IMR-90 (cell line): ENCODE measurements around the gene KCTD16. TPM values are rescaled to one million over a fixed set of nuclear protein-coding genes. Genes with fewer than 3 reads are reported as not detected.

Experiments used
- ATAC-seq: fragments of 200-7000 bp; cut with Tn5 transposase; 2 replicates; pipeline ENCODE4 v1.9.1; 2020; ENCODE audit warnings: low read depth, mild to moderate bottlenecking, moderate library complexity
- BruUV-seq: library from RNA; stranded (reverse); fragments of 400-500 nt; replicated peaks from 2 replicates; lab custom pipeline; 2021; lab: Mats Ljungman, UMichigan
- CTCF ChIA-PET: fragments of 300-600 bp; formaldehyde crosslinking; extraction: SDS; loops from one replicate; lab custom pipeline; 2021; ENCODE audit warnings: antibody characterized with exemption; lab: Yijun Ruan, JAX
- POLR2A ChIA-PET: fragments of 300-600 bp; sonication (Branson Sonifier 250); formaldehyde crosslinking; loops from one replicate; lab custom pipeline; 2022; ENCODE audit warnings: antibody characterized with exemption; ENCODE audit not compliant: unreplicated experiment; lab: Charles Lee
- DNase-seq: peaks from one replicate; pipeline ENCODE4 v3.0.0; 2013
- H2AFZ ChIP-seq: replicated peaks from 2 replicates; pipeline ENCODE3; 2013; ENCODE audit warnings: low read length, mild to moderate bottlenecking; ENCODE audit not compliant: poor library complexity
- H2AK5ac ChIP-seq: 2 replicates; pipeline ENCODE4 v1.6.1; 2013; ENCODE audit warnings: low read depth, low read length, inconsistent platforms
- H2AK9ac ChIP-seq: replicated peaks from 2 replicates; pipeline ENCODE3; 2013; ENCODE audit warnings: mild to moderate bottlenecking, low read depth, low read length, moderate library complexity; ENCODE audit not compliant: poor library complexity
- H2BK120ac ChIP-seq: 2 replicates; pipeline ENCODE4 v1.6.1; 2013; ENCODE audit warnings: low read depth, low read length, inconsistent platforms
- H2BK15ac ChIP-seq: 3 replicates; pipeline ENCODE4 v1.6.1; 2013; ENCODE audit warnings: low read depth, low read length, inconsistent platforms
- H2BK20ac ChIP-seq: 2 replicates; pipeline ENCODE4 v1.6.1; 2013; ENCODE audit warnings: low read depth, mild to moderate bottlenecking, inconsistent platforms, low read length, moderate library complexity
- H2BK5ac ChIP-seq: 2 replicates; pipeline ENCODE4 v1.6.1; 2013; ENCODE audit warnings: mild to moderate bottlenecking, low read depth, low read length, inconsistent platforms; ENCODE audit not compliant: poor library complexity, severe bottlenecking
- H3K14ac ChIP-seq: replicated peaks from 2 replicates; pipeline ENCODE4 v1.6.1; 2013; ENCODE audit warnings: low read depth, low read length, inconsistent platforms
- H3K18ac ChIP-seq: 2 replicates; pipeline ENCODE4 v1.6.1; 2013; ENCODE audit warnings: low read depth, low read length, control low read depth
- H3K23ac ChIP-seq: 2 replicates; pipeline ENCODE4 v1.6.1; 2013; ENCODE audit warnings: low read depth, low read length, inconsistent platforms
- H3K27ac ChIP-seq: 2 replicates; pipeline ENCODE4 v1.5.1; 2013; ENCODE audit warnings: mild to moderate bottlenecking, control low read depth, low read length; ENCODE audit not compliant: insufficient read depth
- H3K27me3 ChIP-seq: 2 replicates; pipeline ENCODE4 v1.6.1; 2013; ENCODE audit warnings: low read length; ENCODE audit not compliant: control insufficient read depth, insufficient read depth
- H3K36me3 ChIP-seq: 2 replicates; pipeline ENCODE4 v1.6.1; 2013; ENCODE audit warnings: low read length, mixed read lengths; ENCODE audit not compliant: control insufficient read depth, insufficient read depth
- H3K4ac ChIP-seq: 2 replicates; pipeline ENCODE4 v1.6.1; 2013; ENCODE audit warnings: low read depth, low read length, inconsistent platforms
- H3K4me1 ChIP-seq: 2 replicates; pipeline ENCODE4 v1.6.1; 2013; ENCODE audit warnings: low read length, mixed read lengths; ENCODE audit not compliant: control insufficient read depth, insufficient read depth
- H3K4me2 ChIP-seq: 2 replicates; pipeline ENCODE4 v1.6.1; 2013; ENCODE audit warnings: low read depth, mild to moderate bottlenecking, control low read depth, low read length, moderate library complexity
- H3K4me3 ChIP-seq: 2 replicates; pipeline ENCODE4 v1.5.1; 2013; ENCODE audit warnings: low read depth, mild to moderate bottlenecking, control low read depth, low read length, moderate library complexity; ENCODE audit not compliant: insufficient read depth
- H3K56ac ChIP-seq: 2 replicates; pipeline ENCODE4 v1.6.1; 2013; ENCODE audit warnings: low read length, inconsistent platforms; ENCODE audit not compliant: insufficient read depth; ENCODE audit errors: extremely low read depth
- H3K79me1 ChIP-seq, 2 experiments: 2 replicates each; pipeline ENCODE4 v1.6.1; 2013; ENCODE audit warnings: low read length in 2 of 2, inconsistent platforms in 1 of 2, low read depth in 1 of 2
- H3K9ac ChIP-seq: 2 replicates; pipeline ENCODE4 v1.6.1; 2013; ENCODE audit warnings: low read depth, low read length, control low read depth
- H3K9me1 ChIP-seq: 2 replicates; pipeline ENCODE4 v1.6.1; 2013; ENCODE audit warnings: low read length, inconsistent platforms; ENCODE audit not compliant: insufficient read depth
- H3K9me3 ChIP-seq: 2 replicates; pipeline ENCODE4 v1.6.1; 2013; ENCODE audit warnings: low read length; ENCODE audit not compliant: control insufficient read depth, insufficient read depth
- H4K20me1 ChIP-seq: 2 replicates; pipeline ENCODE4 v1.6.1; 2013; ENCODE audit warnings: low read length, inconsistent platforms; ENCODE audit not compliant: insufficient read depth
- H4K5ac ChIP-seq: 2 replicates; pipeline ENCODE4 v1.6.1; 2013; ENCODE audit warnings: mild to moderate bottlenecking, low read depth, low read length, control low read depth
- H4K8ac ChIP-seq, 2 experiments: 2 replicates each; pipeline ENCODE4 v1.6.1; 2013; ENCODE audit warnings: low read depth in 2 of 2, low read length in 2 of 2, control low read depth in 1 of 2, inconsistent platforms in 1 of 2
- H4K91ac ChIP-seq: 2 replicates; pipeline ENCODE4 v1.6.1; 2013; ENCODE audit warnings: low read depth, low read length, inconsistent platforms; ENCODE audit not compliant: insufficient read depth
- CTCF ChIP-seq: conservative IDR thresholded peaks from 2 replicates; pipeline ENCODE4 v1.5.1; 2012; ENCODE audit warnings: mild to moderate bottlenecking, low read depth, low read length, improper control_type of control experiment
- ELK1 ChIP-seq: fragments of 150-350 bp; IDR thresholded peaks from 2 replicates; pipeline ENCODE4 v1.6.1; 2016; ENCODE audit warnings: low read depth, mild to moderate bottlenecking, low read length, moderate library complexity, borderline replicate concordance
- RAD21 ChIP-seq: IDR thresholded peaks from 2 replicates; pipeline ENCODE4 v1.6.1; 2012; ENCODE audit warnings: low read length, improper control_type of control experiment
- SMC3 ChIP-seq: fragments of 150-350 bp; IDR thresholded peaks from 2 replicates; pipeline ENCODE4 v1.6.1; 2016; ENCODE audit warnings: low read depth, mild to moderate bottlenecking, antibody characterized with exemption, low read length, moderate library complexity
- WGBS, 2 experiments: methylation state at CpG; one replicate each; pipeline versions ENCODE4 v1.1.5 to v1.1.7; 2013; ENCODE audit warnings: missing lambda C conversion rate in 2 of 2; ENCODE audit not compliant: insufficient read length in 1 of 2; ENCODE audit errors: extremely low coverage in 2 of 2; 5-methylcytosine and 5-hydroxymethylcytosine counted together
- dilution Hi-C: fragments of 300-500 bp; cut with HindIII; formaldehyde crosslinking; loops from one replicate; pipeline ENCODE4 v1.14.3; 2018; ENCODE audit warnings: low sequenced_read_pairs; ENCODE audit not compliant: unreplicated experiment
- in situ Hi-C: fragments of 300-500 bp; cut with MboI; formaldehyde crosslinking; loops from 3 replicates; pipeline ENCODE4 v1.14.3; 2019; ENCODE audit warnings: low sequenced_read_pairs, inconsistent platforms, mixed read lengths
- intact Hi-C: fragments of 100-400 bp; cut with micrococcal nuclease; formaldehyde crosslinking; loops from 2 replicates; pipeline ENCODE4 v1.10.0; 2022
- polyA plus RNA-seq, 3 experiments: library from polyadenylated mRNA; depleted of rRNA; stranded (reverse); fragments of >200 nt; gene quantifications; 2 replicates each; pipeline ENCODE4 v1.2.3, GENCODE V29; 2012; ENCODE audit warnings: low replicate concordance in 1 of 3
- total RNA-seq: library from RNA; depleted of rRNA; stranded (reverse); fragments of >200 nt; gene quantifications from 2 replicates; pipeline ENCODE4 v1.2.3, GENCODE V29; 2012

Gene KCTD16
- total and polyA plus RNA-seq, 2 of the 4 experiments (the other 2 are of a cell fraction): 0.43 to 1.1 TPM

GRCh38 chr5:144390133-144390532 is 219.5 kb downstream of the KCTD16 start:
- POLR2A ChIA-PET: no interaction called here
- ATAC-seq (peak; percentile 66; the same call in 1 of the 2 replicates), DNase-seq (peak; percentile 0)
- Histone ChIP-seq H3K56ac (no peak overlapping the region), H3K9ac (no peak overlapping the region), H4K91ac (no peak overlapping the region), H2BK20ac (no peak overlapping the region), H3K14ac (no peak overlapping the region), H3K4me3 (no peak overlapping the region), H3K27ac (no peak overlapping the region), H3K36me3 (no peaks in the 10 kb centered on the region), H3K4ac (no peak overlapping the region), H4K8ac (no peak overlapping the region), H2BK15ac (no peak overlapping the region), H3K18ac (no peak overlapping the region), H4K20me1 (no peaks in the 10 kb centered on the region), H3K9me3 (no peaks in the 10 kb centered on the region), H3K79me1 (no peaks in the 10 kb centered on the region), H3K9me1 (no peaks in the 10 kb centered on the region), H3K27me3 (no peaks in the 10 kb centered on the region), H2BK120ac (no peak overlapping the region), H2AK9ac (no peak overlapping the region), H3K4me2 (no peak overlapping the region), H2BK5ac (no peak overlapping the region), H3K4me1 (no peaks in the 10 kb centered on the region), H4K5ac (no peak overlapping the region), H2AFZ (no peak overlapping the region), H3K23ac (no peak overlapping the region), H2AK5ac (no peak overlapping the region)
- dilution Hi-C loops (no loop called here), intact Hi-C loops (loop anchor here (2.0 kb wide), 1 partner anchor 185 kb away; no protein-coding TSS in a partner anchor), in situ Hi-C loops (no loop called here)
- TF ChIP-seq CTCF (peak; percentile 41), RAD21 (peak; percentile 40; the same call in 1 of the 2 replicates), ELK1 (no peak), SMC3 (peak; percentile 31; the same call in 1 of the 2 replicates)
- BruUV-seq: no TSS peak
- WGBS, 2 experiments: no CpG with 5 or more reads among the region's 1 CpG
- CTCF ChIA-PET: interaction anchor here (0.7 to 1.6 kb wide), 4 partner anchors 16 to 186 kb away, joined by 3 to 5 read pairs (median 4); no protein-coding TSS in a partner anchor
